HepG2 (cell line): ENCODE measurements around the gene PIH1D2. TPM values are rescaled to one million over a fixed set of nuclear protein-coding genes. Genes with fewer than 3 reads are reported as not detected.

Experiments used
- CSRNP2 ChIP-seq: sonication (generic); formaldehyde crosslinking; conservative IDR thresholded peaks from 2 replicates; pipeline ENCODE4 v1.8.0; 2022; ENCODE audit warnings: low read depth, missing genetic modification reagents
- HNF1A ChIP-seq, 2 experiments: sonication (generic) in 1 of 2; formaldehyde crosslinking in 1 of 2; IDR thresholded peaks; 2 replicates each; pipeline versions ENCODE4 v1.4.0 to v1.6.1; 2016 to 2020; ENCODE audit warnings: borderline replicate concordance in 1 of 2, low read depth in 1 of 2, mild to moderate bottlenecking in 1 of 2, missing genetic modification reagents in 1 of 2
- HOXD1 ChIP-seq: sonication (generic); formaldehyde crosslinking; IDR thresholded peaks from 2 replicates; pipeline ENCODE4 v1.5.0; 2020; ENCODE audit warnings: missing genetic modification reagents
- KMT2B ChIP-seq: IDR thresholded peaks from 2 replicates; pipeline ENCODE4 v1.6.1; 2016; ENCODE audit warnings: missing genetic modification reagents, missing compliant biosample characterization
- NR2C2 ChIP-seq: sonication (generic); formaldehyde crosslinking; IDR thresholded peaks from 2 replicates; pipeline ENCODE4 v1.4.0; 2020; ENCODE audit warnings: missing genetic modification reagents, mild to moderate bottlenecking, moderate library complexity, borderline replicate concordance
- SIN3B ChIP-seq: fragments of 150-350 bp; IDR thresholded peaks from 2 replicates; pipeline ENCODE4 v1.6.1; 2014; ENCODE audit warnings: low read length
- ZNF709 ChIP-seq: sonication (generic); formaldehyde crosslinking; IDR thresholded peaks from 2 replicates; pipeline ENCODE4 v1.5.0; 2020; ENCODE audit warnings: mild to moderate bottlenecking, missing genetic modification reagents
- ZNF737 ChIP-seq: sonication (generic); formaldehyde crosslinking; IDR thresholded peaks from 2 replicates; pipeline ENCODE4 v1.5.0; 2020; ENCODE audit warnings: missing genetic modification reagents, mild to moderate bottlenecking, borderline replicate concordance
- ZSCAN5A ChIP-seq: sonication (generic); formaldehyde crosslinking; IDR thresholded peaks from 2 replicates; pipeline ENCODE4 v1.8.0; 2022; ENCODE audit warnings: mild to moderate bottlenecking, missing genetic modification reagents, borderline replicate concordance
- polyA plus RNA-seq, 8 experiments: library from polyadenylated mRNA; depleted of rRNA in 3 of 8; stranded (reverse) in 7 of 8; unstranded in 1 of 8; fragments of >200 nt; fragmentation: Illumina TruSeq in 4 of 8; extraction: Trizol in 4 of 8; gene quantifications; 2 replicates each; pipeline versions ENCODE4 v1.2.1 to v1.2.3, GENCODE V29; 2011 to 2016; ENCODE audit warnings: low read depth in 4 of 8, missing spikeins in 1 of 8, mixed read lengths in 1 of 8; ENCODE audit not compliant: insufficient read depth in 1 of 8
- total RNA-seq, 5 experiments: library from RNA; depleted of rRNA; stranded (reverse); fragments of >200 nt; fragmentation: Illumina TruSeq; extraction: Trizol; gene quantifications; 2 replicates each; pipeline ENCODE4 v1.2.3, GENCODE V29; 2016; ENCODE audit warnings: low read depth in 1 of 5
- TF ChIP-seq, protein P1 (sequence below): sonication (generic); formaldehyde crosslinking; IDR thresholded peaks from 2 replicates; pipeline ENCODE4 v1.9.0; 2021; ENCODE audit warnings: missing genetic modification reagents, borderline replicate concordance
- TF ChIP-seq, protein P2 (sequence below), 2 experiments: sonication (generic) in 1 of 2; formaldehyde crosslinking in 1 of 2; IDR thresholded peaks; 2 replicates each; pipeline versions ENCODE4 v1.5.1 to v1.6.1; 2011 to 2020; ENCODE audit warnings: borderline replicate concordance in 1 of 2, low read depth in 1 of 2, low read length in 1 of 2, mild to moderate bottlenecking in 1 of 2, missing genetic modification reagents in 1 of 2, moderate library complexity in 1 of 2

Gene PIH1D2
- total and polyA plus RNA-seq, 2 of the 13 experiments (the other 11 are each of a cell fraction or from before 2014, with no cell fraction given), result 0.49 to 2.7 TPM

GRCh38 chr11:112058103-112058502 is 15.7 kb downstream of the PIH1D2 start (continued):
- TF ChIP-seq, protein P1, sequence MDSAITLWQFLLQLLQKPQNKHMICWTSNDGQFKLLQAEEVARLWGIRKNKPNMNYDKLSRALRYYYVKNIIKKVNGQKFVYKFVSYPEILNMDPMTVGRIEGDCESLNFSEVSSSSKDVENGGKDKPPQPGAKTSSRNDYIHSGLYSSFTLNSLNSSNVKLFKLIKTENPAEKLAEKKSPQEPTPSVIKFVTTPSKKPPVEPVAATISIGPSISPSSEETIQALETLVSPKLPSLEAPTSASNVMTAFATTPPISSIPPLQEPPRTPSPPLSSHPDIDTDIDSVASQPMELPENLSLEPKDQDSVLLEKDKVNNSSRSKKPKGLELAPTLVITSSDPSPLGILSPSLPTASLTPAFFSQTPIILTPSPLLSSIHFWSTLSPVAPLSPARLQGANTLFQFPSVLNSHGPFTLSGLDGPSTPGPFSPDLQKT (CRISPR knock-in tag), result no peak
- TF ChIP-seq CSRNP2 (CRISPR knock-in tag) (no peak), ZNF737 (CRISPR knock-in tag) (no peak), HNF1A (IDR thresholded peaks at IDR 0.05; ENCODE audit: low read depth) (no peak), HNF1A (CRISPR knock-in tag; IDR thresholded peaks at IDR 0.05; ENCODE audit: borderline replicate concordance) (no peak), NR2C2 (no peak), KMT2B (CRISPR knock-in tag) (no peak), ZNF709 (CRISPR knock-in tag) (no peak), SIN3B (no peak), ZSCAN5A (CRISPR knock-in tag) (no peak), HOXD1 (no peak)
- TF ChIP-seq, protein P2, sequence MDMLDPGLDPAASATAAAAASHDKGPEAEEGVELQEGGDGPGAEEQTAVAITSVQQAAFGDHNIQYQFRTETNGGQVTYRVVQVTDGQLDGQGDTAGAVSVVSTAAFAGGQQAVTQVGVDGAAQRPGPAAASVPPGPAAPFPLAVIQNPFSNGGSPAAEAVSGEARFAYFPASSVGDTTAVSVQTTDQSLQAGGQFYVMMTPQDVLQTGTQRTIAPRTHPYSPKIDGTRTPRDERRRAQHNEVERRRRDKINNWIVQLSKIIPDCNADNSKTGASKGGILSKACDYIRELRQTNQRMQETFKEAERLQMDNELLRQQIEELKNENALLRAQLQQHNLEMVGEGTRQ (IDR thresholded peaks at IDR 0.05; ENCODE audit: low read depth, low read length), result no peak
- TF ChIP-seq, protein P2 (CRISPR knock-in tag; IDR thresholded peaks at IDR 0.05; ENCODE audit: borderline replicate concordance), result no peak
- TF ChIP-seq, all 625 proteins: peak for 0
